Measurements from ENCODE around the gene CHCHD6. TPM values are rescaled to one million over a fixed set of nuclear protein-coding genes. Genes with fewer than 3 reads are reported as not detected.

CHCHD6 gene
- total RNA-seq, 3 donors from 2014 or later: 5.9 to 9.8 (median 6.5) TPM

DNA sequence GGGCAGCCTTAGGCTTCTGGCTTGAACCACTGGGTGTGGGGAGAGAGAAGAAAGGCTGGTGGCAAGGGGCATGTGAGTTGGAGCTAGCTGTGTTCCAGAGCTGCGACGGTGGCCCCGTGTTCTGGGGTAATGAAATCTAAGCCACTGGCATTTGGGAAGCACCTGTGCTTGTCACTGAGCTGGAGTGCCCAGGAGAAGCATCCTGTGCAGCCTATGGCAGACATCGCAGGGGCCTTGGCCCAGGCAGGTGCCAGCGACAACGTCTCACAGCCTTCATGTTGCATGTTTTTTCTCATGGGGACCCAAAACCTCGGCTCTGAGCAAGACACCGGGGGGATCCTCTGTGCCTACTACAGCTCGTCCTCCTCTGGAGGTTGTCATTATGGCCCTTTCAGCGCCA, 187.8 kb downstream of the CHCHD6 start:
- intact Hi-C loops (cut with DNase I, micrococcal nuclease): no loop called here
- DNase-seq (no peak), ATAC-seq (no peak)
- TF ChIP-seq, protein P1, sequence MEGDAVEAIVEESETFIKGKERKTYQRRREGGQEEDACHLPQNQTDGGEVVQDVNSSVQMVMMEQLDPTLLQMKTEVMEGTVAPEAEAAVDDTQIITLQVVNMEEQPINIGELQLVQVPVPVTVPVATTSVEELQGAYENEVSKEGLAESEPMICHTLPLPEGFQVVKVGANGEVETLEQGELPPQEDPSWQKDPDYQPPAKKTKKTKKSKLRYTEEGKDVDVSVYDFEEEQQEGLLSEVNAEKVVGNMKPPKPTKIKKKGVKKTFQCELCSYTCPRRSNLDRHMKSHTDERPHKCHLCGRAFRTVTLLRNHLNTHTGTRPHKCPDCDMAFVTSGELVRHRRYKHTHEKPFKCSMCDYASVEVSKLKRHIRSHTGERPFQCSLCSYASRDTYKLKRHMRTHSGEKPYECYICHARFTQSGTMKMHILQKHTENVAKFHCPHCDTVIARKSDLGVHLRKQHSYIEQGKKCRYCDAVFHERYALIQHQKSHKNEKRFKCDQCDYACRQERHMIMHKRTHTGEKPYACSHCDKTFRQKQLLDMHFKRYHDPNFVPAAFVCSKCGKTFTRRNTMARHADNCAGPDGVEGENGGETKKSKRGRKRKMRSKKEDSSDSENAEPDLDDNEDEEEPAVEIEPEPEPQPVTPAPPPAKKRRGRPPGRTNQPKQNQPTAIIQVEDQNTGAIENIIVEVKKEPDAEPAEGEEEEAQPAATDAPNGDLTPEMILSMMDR (IDR thresholded peaks at IDR 0.05): no peak
- Histone ChIP-seq H3K4me1 (ENCODE audit: low read depth) (no peaks in the 10 kb centered on the region), H3K4me3 (no peak overlapping the region), H3K36me3 (ENCODE audit: low read depth) (no peaks in the 10 kb centered on the region), H3K9me3 (no peaks in the 10 kb centered on the region)

DNA sequence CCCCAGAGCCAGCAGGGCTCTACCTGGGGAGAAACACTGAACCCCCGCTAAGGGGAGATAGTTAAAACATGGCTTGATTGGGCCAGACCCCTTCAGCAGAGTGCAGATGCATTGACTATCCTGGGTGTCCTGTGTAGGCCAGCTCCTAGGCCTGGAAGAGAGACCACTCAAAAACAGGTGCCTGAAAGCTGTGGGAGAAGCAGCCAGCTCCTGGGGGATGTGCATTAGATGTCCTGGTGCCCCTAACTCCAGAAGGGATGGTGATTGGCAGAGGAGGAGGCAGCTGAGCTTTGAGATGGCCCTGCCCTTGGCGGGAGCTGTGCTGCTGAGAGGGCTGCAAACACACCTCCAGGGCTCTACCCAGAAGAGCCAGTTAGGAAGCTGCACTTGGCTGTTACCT, 189.6 kb downstream of the CHCHD6 start:
- no peak overlapping the region for H3K4me3 ChIP-seq
- DNase-seq (no peak), ATAC-seq (no peak)
- H3K36me3 ChIP-seq (ENCODE audit: low read depth): no peaks in the 10 kb centered on the region
- intact Hi-C loops (cut with DNase I, micrococcal nuclease): no loop called here
- TF ChIP-seq, protein P1 (IDR thresholded peaks at IDR 0.05): no peak
- no peaks in the 10 kb centered on the region for H3K4me1 ChIP-seq (ENCODE audit: low read depth)
- no peaks in the 10 kb centered on the region for H3K9me3 ChIP-seq

DNA sequence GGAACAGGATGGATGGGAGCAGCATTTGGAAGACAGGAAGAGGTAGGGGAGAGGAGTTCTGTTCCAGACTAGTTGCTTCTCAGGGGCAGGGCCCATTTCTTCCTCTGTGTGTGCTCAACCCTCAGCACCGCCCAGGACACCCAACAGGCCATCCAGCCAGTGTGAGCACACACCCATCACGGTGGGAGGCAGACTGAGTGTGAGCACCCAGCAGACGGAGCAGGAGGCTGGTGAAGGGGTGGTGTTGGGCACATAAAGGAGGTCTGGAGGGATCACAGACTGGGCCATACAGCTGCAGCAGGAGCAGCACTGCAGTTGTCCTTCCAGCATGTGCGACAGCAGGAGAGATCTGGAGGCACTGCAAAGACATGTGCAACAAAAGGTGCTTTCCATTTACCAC, 190.4 kb downstream of the CHCHD6 start:
- ATAC-seq (no peak), DNase-seq (no peak)
- Histone ChIP-seq H3K9me3 (no peaks in the 10 kb centered on the region), H3K4me3 (no peak overlapping the region), H3K4me1 (ENCODE audit: low read depth) (no peaks in the 10 kb centered on the region), H3K36me3 (ENCODE audit: low read depth) (no peaks in the 10 kb centered on the region)
- TF ChIP-seq, protein P1 (IDR thresholded peaks at IDR 0.05): no peak
- intact Hi-C loops (cut with DNase I, micrococcal nuclease): no loop called here

DNA sequence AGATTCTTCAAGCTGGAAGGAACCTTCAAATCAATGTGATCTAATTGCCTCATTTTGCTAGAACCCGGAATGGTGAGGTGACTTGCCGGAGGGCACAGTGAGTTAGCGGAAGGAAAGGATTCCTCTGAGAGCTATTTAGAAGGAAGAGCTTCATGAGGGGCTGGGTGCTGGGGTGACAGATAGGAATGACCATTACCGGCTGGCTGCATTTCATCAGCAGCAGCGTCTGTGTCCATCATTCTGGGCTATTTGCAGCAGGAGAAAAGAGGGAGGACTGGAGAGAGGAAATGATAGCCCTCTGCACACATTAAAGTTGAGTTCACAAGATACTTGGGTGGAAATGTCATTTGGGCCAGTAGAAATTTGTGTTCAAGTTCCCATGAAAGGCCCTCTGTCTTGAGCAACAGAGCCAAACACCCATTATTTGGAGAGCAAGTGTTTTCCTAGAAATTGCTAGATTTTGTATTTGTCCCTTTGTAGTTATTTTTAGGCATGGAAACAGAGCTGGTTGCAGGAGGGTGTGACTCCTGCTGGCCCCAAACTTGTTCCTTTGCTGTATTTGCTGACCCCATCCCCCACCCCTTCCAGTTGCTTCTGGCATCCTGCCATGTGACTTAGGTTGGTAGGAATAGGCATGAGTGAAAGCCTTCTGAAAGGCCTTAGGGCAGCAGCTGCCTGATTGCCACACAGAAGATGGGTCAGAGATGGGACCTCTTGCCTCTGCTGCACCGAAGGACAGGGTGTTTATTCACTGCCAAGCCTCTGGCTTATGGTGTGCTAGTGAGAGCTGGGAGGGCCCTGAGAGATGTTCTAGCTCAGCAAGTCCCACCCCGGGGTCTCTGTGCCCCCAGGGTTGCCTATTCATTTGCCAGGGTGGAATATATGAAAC, 191.4 kb downstream of the CHCHD6 start:
- ATAC-seq: no peak
- intact Hi-C loops (cut with DNase I, micrococcal nuclease): no loop called here
- DNase-seq: no peak

DNA sequence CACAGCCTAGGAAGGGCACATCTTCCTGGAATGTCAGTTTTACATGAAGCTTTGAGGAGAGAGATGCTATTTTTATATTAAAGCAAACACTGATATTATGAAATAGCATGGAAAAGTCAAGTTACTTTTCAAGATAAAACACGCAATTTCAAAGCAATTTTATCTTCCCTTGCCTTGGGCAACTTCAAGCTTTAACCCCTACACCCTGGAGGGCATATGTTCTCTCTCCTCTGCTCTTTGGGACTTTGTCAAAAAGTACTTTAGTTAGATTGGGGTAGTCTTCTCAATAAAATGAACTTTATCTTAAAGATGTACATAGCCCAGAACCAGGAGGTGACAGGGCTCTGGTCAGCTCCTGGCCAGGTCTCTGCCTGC, 192.0 kb downstream of the CHCHD6 start:
- no peak overlapping the region for H3K4me3 ChIP-seq
- ATAC-seq (no peak), DNase-seq (no peak)
- H3K4me1 ChIP-seq (ENCODE audit: low read depth): no peaks in the 10 kb centered on the region
- H3K9me3 ChIP-seq: no peaks in the 10 kb centered on the region
- no peaks in the 10 kb centered on the region for H3K36me3 ChIP-seq (ENCODE audit: low read depth)
- TF ChIP-seq, protein P1 (IDR thresholded peaks at IDR 0.05): no peak
- intact Hi-C loops (cut with DNase I, micrococcal nuclease): no loop called here

More for the DNA sequence above, 191.4 kb downstream of the CHCHD6 start:
- no peaks in the 10 kb centered on the region for H3K9me3 ChIP-seq
- no peaks in the 10 kb centered on the region for H3K4me1 ChIP-seq (ENCODE audit: low read depth)
- H3K36me3 ChIP-seq (ENCODE audit: low read depth): no peaks in the 10 kb centered on the region
- TF ChIP-seq, protein P1 (IDR thresholded peaks at IDR 0.05): no peak
- H3K4me3 ChIP-seq: no peak overlapping the region
